SW480 (cell line): Measurements from ENCODE around the gene KLHL11.

Experiments
- DNase-seq: peaks from one replicate; pipeline ENCODE4 v3.0.0-alpha.2; 2016; ENCODE audit warnings: low spot score

Gene KLHL11, protein sequence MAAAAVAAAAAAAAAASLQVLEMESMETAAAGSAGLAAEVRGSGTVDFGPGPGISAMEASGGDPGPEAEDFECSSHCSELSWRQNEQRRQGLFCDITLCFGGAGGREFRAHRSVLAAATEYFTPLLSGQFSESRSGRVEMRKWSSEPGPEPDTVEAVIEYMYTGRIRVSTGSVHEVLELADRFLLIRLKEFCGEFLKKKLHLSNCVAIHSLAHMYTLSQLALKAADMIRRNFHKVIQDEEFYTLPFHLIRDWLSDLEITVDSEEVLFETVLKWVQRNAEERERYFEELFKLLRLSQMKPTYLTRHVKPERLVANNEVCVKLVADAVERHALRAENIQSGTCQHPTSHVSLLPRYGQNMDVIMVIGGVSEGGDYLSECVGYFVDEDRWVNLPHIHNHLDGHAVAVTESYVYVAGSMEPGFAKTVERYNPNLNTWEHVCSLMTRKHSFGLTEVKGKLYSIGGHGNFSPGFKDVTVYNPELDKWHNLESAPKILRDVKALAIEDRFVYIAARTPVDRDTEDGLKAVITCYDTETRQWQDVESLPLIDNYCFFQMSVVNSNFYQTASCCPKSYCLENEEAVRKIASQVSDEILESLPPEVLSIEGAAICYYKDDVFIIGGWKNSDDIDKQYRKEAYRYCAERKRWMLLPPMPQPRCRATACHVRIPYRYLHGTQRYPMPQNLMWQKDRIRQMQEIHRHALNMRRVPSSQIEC

DNA sequence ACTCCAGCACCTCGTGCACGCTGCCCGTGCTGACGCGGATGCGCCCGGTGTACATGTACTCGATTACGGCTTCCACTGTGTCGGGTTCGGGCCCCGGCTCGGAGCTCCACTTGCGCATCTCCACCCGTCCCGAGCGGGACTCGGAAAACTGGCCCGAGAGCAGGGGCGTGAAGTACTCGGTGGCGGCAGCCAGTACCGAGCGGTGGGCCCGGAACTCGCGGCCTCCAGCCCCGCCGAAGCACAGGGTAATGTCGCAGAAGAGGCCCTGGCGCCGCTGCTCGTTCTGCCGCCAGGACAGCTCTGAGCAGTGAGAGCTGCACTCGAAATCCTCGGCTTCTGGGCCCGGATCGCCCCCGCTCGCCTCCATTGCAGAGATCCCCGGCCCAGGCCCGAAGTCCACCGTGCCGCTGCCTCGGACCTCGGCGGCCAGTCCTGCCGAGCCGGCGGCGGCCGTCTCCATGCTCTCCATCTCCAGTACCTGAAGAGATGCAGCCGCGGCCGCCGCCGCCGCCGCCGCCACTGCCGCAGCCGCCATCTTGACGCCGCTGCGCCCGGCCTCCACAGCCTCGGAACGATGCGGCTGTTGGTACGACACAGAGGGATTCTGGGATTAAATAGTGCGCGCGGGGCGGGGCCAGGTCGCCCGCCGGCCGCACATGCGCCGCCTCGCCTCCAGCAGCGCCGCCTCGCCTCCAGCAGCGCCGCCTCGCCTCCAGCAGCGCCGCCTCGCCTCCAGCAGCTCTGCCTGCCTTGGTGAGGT, at the start of gene KLHL11:
Gene KLHL11 (minus strand): TSS at position 588 of the 760 bp plus-strand sequence. CDS start 53 bp downstream, at position 535.
- DNase-seq, result peak; percentile 89

DNA sequence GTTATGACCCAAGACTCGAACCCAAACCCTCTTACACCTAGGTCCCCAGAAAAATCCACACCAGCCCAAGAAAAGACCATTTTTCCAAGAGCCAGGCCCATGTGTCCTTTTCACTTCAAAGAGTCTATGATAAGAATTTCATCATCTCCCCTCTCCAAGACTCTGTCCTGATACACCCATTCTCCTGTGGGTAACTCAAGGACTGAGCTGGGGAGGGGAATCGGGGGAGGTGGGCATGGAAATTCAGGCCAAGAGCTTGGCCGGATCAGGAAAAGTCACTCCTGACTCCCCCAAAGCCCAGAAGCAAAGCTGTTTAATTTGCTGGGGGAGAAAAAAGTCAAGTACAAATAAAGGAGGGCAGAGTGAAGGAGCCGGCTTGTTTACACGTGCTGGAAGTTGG, 49.8 kb upstream of the KLHL11 start:
- no peak for DNase-seq

DNA sequence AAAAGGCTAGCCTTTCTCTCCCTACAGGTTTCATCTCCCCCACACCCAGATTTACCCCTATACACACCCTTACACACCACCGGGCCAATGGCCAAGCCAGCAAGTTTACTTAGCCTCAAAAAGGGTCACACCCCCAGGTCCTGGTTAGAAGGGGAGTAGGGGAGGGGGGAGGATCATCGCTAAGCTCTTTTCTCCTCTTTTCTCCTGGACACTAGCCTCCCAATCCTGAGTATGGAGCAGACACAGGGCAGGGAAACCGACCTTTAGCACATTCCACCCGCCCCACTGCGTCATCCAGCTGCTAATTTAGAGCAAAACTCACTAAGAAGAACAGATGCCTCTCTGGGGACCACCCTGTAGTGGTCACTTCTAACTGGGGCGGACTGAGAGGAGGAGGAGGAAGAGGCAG, 49.1 kb upstream of the KLHL11 start:
- no peak for DNase-seq

DNA sequence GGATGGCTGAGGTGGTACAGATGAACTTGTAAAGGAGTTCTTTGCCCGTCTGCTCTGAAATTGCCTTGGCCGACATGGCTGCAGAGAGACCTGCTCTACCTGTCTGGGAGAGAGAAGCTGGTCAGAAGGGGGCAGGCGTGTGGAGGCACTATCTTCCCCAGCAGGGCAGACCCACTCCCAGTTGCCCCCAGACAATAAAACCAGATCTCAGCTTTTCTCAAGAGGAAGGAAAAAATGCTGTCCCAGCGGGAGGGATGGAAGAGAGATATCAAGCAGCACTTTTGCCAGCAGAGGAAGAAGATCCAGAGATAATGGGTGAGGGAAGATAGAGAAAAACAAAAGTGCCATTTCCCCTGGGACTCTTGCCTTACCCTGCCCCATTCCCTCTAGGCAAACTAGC, 48.6 kb upstream of the KLHL11 start:
- no peak for DNase-seq

DNA sequence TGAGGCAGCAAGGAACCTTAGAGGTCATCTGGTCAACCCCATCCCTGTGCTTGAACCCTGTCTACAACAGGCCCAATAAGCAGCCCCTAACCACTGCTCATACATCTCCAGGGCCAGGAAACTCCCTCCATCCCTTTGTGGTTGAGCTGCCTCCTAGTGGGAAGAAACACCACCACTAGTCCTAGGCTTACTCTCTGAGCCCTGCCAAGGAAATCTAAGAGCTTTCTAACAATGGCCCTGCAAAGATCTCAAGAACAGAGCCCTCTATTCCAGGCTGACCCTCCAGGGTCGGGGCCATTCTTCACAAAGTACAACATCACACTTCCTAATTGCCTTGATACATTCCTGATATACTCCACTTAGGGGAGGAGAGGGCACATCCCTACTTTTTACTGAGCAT, 47.7 kb upstream of the KLHL11 start:
- no peak for DNase-seq

DNA sequence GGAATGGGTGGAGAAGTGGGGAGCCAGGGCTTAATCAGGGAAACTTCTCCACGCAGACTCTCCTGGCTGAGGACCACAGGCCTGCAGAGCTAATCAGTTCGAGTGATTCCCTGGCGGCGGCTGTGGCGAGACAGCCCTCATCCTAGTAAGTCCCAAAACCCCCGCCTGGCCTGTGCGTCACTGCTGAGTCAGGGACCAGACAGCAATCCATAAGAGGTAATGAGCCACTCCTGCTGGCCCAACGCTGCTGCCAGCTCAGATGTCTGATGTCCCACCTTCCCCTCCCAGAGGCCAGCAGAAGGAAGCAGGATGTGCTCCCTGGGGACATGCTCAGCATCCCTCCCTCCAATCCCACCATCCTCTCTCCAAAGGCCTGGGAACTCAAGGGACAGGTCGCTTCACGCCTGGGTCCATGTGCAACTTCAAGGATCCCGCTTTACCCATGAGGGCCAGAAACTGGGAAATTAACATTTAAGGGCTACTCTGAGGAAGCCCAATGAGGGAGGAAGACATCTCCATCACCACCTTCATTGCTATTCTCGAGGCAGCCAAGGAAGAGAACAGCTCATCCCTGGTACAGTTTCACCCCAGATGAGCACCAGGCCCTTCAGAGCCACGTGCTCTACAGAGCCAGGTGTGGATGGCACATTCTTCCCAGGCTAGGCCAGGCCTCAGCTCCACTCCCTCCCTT, 45.6 kb upstream of the KLHL11 start:
- DNase-seq, result no peak

DNA sequence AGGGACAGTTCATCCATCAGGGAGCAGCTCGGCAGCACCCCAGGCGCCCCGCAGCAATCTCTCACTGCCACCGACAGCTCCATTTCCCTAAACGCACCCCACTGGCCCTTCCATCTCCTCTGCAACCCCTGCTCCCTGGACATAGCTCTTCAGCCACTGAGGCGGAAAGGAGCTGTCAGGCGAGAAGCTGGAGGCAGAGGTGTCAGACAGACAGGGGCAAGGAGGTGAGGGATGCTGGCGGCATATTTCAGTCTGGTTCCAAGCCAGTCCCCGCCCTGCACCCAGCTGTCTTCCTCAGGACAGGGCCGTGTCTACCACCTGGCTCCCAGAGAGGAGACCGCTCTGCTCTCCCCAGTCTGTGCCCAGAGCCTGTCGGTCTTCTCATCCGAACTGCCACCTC, 43.9 kb upstream of the KLHL11 start:
- no peak for DNase-seq

DNA sequence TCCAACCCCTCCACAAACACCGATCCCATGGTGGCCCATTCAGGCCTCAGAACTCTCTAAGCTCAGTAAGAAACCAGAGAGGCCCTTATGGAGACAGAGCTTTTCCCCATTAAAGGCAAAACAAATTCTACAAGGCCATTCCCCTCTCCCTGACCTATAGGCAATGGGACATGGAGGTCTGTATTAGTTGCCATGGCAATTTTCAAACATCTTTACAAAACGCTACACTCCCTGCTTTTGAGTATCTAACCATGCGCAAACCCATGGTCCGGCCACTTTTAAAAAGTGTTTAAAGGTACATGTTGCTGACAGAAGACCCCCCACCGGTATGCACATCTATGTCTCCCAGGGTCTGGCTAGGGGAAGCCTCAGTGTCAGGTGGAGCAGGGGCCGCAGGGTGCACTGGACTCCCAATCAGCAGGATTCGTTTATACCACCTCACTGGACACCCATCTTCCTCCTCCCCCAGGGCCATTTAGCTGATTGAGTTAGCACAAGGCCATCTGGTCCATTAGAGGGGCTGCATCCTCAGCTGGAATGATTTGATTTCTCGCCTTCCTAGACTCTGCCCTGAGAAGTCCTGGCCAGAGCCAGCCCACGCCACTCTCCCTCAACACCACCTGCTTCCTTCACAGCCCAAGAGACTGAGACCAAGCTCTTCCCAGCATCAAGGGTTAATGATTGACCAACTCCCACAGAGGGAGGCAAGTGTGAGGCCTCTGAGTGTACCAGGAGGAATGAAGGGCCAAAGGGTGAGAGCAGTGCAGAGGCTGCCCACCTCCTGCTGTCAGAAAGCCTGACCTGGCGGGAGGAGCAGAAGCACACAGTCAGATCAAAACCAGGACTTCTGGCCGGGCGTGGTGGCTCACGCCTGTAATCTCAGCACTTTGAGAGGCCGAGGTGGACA, 42.7 kb upstream of the KLHL11 start:
- DNase-seq, result no peak

DNA sequence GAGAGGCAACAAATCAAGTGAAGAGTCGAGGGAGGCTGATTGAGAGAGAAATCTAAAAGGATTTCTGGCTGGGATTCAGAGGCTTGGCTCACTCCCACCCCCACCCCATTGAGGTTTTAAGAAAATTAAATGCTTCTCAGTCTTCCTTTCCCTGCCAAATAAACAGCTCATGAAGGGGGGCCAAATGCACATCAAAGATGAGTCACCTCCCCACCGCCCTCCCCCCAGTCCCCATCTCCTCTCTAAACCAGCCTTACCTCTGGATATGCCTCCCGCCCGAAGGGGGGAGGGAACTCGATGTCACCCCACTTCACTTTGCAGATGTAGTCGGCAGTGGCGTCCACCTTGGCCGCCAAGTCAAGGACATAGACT, 41.9 kb upstream of the KLHL11 start:
- no peak for DNase-seq

DNA sequence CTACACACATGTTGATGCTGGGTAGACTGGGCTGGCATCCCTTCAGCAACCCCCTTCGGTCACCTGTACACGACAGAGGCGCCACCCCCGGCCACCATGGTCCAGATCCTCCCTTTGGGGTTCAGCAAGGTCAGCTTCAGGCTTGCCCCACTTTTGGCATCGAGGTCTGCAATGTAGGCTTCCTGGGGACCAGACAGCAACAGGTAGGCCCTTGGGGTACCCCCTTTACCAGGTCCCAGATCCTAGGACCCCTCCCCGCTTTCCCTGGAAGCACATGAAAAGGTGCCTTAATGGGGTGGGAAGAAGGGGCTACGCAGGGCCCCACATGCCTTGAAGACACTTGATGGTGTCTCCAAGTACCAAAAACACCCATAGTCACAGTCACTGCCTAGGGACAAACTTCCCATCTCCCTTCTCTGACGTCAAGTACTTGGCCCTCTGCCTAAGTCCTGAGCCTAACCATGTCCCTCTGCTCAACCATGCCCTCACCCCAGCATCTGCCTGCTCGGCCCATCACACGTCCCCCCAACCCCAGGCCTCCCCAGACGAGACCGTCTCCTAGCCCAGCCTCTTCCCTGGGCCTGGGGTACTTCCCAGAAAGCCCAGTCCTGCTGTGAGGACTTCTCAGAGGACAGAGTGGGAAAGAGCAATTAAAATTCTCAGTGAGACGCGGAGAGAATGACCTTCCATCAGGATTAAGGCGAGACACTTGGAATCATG, 41.4 kb upstream of the KLHL11 start:
- no peak for DNase-seq

DNA sequence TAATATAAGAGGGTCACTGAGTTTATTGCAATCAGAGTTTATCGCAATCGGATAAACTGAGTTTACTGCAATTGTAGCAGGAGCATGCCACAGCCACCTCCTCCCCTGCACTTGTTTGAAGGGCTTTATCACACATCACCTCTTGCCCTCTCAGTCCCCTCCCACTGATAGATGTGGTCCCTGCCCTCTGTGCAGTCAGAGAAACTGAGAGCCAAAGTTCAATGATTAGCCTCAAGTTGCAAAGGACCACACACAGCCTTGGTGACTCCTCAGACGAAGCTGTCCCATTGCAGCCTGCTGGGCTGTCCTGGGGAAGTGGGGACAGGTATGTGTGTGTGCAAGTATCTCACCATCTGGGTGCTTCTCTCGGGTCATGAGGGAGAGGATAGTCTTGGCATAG, 39.9 kb upstream of the KLHL11 start:
- no peak for DNase-seq

DNA sequence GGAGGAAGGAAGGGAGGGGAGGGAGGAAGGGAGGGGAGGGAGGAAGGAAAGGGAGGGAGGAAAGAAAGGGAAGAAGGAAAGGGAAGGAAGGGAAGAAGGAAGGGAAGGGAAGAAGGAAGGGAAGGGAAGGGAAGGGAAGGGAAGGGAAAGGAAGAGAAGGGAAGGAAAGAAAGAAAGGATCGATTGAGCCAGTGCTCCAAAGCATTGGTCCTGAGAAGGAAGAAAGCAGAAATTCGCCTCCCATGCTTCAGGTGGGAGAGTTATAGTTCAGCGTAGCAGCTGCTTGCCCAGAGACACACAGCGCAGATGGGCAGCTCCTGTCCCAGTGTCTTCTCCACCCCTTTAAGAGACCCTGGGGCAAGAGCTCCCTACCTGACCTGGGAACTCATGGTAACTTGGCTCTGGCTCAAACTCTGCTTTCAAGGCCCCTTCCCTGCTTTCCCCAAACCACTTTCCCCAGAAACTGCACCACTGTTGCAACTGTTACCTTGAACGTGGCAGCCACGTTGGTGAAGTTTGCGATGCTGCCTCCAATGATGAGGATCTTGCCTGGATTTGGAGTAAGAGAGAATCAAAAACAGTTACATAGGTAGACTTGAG, 39.1 kb upstream of the KLHL11 start:
- DNase-seq, result no peak

DNA sequence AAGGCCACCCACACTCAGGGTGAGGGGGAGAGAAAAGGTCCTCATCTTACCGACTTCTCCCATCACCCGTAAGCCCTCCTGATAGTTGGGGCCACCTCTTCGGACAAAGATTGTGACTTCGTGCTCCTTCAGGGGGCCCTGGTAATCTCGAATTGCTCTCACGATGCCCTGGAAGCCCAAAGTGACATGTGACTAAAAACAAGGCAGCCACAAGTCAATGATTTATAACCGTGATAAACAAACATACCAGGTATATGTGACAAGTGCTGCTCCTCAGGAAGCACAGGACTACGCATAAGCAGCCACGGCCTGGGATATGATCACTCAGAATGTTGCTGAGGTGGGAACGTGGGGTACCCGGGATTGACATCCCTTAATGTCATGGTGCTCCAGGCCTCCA, 36.4 kb upstream of the KLHL11 start:
- no peak for DNase-seq

DNA sequence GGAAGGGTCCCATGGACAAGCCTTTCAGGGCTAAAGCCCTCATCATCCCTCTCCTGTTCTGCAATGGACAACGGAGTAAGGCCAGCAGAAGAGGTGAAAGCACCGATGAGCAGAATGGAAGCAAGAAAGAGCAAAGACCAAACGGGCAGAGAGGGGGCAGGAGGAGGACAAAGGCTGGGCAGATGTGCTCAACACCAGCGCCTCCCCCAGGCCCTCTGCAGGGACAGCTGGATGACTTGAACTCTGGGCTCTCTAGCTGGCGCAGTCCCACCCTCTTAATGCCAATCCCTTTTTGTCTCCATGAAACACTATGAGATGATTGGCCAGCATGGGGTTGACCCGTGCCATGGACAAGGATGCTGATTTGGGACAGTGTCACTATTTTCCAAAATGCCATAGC, 31.5 kb upstream of the KLHL11 start:
- DNase-seq, result no peak

DNA sequence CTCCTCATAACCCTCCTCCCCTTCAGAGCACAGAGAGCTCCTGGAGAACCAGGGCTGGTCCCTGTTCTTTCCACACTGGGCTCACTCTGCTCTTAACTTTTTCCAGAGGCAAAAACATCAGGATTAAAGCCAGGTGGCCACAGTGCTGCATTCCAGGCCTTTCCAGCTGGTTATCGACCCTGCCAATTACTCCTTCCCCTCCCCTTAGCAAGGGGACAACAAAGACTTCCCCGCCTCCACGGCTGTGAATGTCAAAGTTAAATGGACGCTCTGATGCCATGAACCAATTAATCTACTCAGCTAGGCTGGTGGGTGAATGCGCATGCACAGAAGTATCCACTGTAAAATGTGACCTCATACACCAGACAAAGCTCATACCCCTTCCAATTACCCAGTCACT, 30.4 kb upstream of the KLHL11 start:
- DNase-seq, result no peak

DNA sequence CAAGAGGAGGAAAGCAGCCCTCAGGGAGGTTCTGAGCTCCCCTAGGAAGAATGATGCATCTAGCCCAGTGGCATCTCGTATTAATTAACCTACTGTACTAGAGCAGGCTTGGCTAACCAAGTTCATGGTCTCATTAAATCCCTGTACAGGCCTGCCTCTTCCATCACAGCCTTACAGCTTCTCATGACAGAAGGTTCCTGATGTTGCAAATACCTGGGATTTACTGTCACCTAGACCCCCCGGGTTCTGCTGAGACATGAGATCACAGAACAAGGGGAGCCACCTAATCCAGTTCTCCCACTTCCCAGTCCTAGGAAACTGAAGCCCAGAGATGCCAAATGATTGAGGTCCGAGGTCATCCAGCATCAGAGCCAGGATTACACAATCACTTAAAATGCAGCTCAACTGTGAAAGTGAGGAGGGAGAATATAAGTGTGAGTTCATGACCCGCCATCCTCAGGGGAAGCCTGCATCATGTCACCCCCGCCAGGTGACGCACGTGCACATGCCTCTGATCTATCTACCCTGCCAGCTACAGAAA, 29.6 kb upstream of the KLHL11 start:
- no peak for DNase-seq

DNA sequence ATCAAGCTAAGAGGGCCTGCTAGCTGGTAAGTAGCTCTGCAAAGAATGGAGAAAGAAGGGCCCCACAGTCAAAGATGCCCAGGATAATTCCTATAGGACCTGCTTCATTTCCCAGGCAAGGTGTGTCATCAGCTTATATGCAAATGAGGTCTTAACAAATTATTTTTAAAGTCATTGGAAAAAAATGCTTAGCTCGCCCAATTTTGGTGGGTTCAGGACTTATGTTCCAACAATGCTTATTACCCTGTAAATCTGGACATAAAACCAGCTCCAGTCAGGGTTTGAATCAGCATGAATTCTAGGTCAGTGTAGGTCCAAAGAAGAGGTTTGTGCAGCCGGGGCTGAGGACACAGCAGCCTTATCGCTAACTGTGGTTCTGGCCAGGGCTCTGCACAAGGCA, 28.2 kb upstream of the KLHL11 start:
- no peak for DNase-seq

DNA sequence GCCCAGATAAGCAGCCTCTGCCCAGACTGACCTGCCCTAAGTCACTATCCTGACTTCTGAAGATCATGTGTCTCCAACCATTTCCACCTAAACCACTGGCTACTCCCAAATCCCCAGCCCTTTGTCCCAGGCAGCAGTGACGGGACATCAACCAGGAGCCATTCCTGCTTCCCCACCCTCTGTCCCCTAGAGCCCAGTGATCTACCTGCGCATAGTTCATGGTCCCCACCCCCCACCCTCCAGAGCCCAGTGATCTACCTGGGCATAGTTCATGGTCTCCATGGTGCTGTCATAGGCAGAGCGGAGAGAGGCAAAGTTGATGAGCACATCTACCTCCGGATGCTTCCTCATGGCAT, 26.8 kb upstream of the KLHL11 start:
- DNase-seq, result no peak

DNA sequence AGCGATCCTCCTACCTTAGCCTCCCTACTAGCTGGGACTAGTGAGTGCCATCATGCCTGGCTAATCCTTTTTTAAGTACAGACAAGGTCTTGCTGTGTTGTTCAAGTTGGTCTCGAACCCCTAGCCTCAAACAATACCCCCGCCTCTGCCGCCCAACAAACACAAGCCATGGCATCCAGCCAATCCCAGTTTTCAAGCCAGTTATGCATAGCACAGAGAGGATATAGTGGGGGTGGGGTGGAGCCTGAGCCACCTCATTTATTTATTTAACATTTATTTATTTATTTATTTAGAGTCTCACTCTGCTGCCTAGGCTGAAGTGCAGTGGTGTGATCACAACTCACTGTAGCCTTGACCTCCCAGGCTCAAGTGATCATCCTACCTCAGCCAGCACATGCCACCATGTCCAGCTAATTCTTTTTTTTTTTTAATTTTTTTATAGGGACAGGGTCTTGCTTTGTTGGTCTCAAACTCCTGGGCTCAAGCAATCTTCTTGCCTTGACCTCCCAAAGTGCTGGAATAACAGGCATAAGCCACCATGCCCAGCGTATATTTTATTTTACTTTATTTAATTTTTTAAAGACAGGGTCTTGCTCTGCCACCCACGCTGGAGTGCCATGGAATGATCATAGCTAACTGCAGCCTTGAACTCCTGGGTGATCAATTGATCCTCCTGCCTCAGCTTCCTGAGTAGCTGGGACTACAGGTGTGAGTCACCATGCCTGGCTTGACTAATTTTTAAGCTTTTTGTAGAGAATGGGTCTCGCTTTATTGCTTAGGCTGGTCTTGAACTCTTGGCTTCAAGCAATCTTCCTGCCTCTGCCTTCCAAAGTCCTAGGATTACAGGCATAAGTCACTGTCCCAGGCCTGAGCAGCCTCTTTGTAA, 26.2 kb upstream of the KLHL11 start:
- DNase-seq, result no peak
